ENCODE results near the gene CMIP. TPM values are rescaled to one million over a fixed set of nuclear protein-coding genes. Genes with fewer than 3 reads are reported as not detected.
"Not testable (repeated sequence)": the region's sequence is repeated elsewhere in the genome, so short reads cannot be mapped to it uniquely, and the experiment has no call there.

The CMIP gene
- total RNA-seq, 1 experiment from 2014 or later: 25.7 TPM

DNA sequence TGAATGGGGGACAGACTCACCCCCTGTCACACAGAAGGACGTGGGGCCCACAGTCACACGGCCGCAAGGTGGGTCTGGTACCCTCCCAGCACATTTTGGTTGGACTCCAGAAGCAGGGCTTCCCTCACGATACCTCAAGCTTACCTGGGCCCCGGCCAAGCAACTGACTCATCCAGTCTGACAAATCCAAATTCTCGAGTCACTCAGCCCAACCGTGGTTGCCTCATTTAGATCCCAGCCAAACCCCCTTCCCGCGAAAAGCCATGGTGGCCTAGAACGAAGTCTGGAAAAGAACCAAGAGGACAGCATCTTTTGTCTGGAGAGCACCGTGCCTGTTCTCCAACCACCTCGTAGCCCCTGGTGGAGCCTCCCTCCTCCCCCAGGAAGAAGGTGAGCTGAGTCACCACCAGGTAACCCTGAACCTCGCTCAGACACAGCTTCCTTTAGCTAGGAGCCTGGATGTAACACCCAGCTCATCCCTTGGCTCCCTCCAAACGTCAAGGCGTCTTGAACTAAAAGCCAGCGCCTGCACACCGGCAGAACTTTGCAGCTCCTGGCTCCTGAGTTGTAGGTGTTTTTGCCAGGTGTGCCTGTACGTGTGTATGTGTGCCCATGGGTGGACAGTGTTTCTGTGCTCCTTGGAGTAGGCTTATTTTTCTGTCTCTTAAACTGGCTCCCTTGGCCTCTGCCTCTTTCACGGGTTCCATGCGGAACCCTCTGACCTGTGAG lies 78.9 kb downstream of the CMIP start:
- Histone ChIP-seq H3K27ac (ENCODE audit: low read length) (peak overlapping the region; percentile 88), H4K20me1 (ENCODE audit: low read length) (no peaks in the 10 kb centered on the region), H3K4me3 (ENCODE audit: low read length) (peak overlapping the region; percentile 33; the same call in 1 of the 2 replicates), H3K4me2 (ENCODE audit: low read length) (peak overlapping the region; percentile 58), H3K9me2 (replicated peaks; ENCODE audit: low read length) (no peaks in the 10 kb centered on the region), H3K9ac (ENCODE audit: low read length) (peak overlapping the region; percentile 50), H3K9me3 (ENCODE audit: low read length) (no peaks in the 10 kb centered on the region), H3F3A (ENCODE audit: low read length, unreplicated experiment) (no peaks in the 10 kb centered on the region), H2AFZ (ENCODE audit: low read length) (no peak overlapping the region), H3K36me3 (ENCODE audit: low read depth, low read length) (peaks cover 20% of the 10 kb centered on the region), H3K27me3 (ENCODE audit: low read length) (no peaks in the 10 kb centered on the region), H3K79me2 (ENCODE audit: low read length) (peaks cover 100% of the 10 kb centered on the region), H3K4me1 (ENCODE audit: insufficient read depth, low read length) (peaks cover 65% of the 10 kb centered on the region)
- peak; percentile 71 for ATAC-seq
- TF ChIP-seq EZH2 (IDR thresholded peaks at IDR 0.05; ENCODE audit: low read length, unreplicated experiment) (no peak), EZH2phosphoT487 (IDR thresholded peaks at IDR 0.05; ENCODE audit: borderline replicate concordance, low read length) (no peak)
- TF ChIP-seq, protein P1, sequence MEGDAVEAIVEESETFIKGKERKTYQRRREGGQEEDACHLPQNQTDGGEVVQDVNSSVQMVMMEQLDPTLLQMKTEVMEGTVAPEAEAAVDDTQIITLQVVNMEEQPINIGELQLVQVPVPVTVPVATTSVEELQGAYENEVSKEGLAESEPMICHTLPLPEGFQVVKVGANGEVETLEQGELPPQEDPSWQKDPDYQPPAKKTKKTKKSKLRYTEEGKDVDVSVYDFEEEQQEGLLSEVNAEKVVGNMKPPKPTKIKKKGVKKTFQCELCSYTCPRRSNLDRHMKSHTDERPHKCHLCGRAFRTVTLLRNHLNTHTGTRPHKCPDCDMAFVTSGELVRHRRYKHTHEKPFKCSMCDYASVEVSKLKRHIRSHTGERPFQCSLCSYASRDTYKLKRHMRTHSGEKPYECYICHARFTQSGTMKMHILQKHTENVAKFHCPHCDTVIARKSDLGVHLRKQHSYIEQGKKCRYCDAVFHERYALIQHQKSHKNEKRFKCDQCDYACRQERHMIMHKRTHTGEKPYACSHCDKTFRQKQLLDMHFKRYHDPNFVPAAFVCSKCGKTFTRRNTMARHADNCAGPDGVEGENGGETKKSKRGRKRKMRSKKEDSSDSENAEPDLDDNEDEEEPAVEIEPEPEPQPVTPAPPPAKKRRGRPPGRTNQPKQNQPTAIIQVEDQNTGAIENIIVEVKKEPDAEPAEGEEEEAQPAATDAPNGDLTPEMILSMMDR (conservative IDR thresholded peaks at IDR 0.05; ENCODE audit: low read depth, low read length): no peak
- intact Hi-C loops (cut with micrococcal nuclease): no loop called here
- DNase-seq: peak; percentile 96
- no TSS peak for BruUV-seq (replicated peaks)
- POLR2A ChIA-PET (ENCODE audit: unreplicated experiment): no interaction called here
- CTCF ChIA-PET: interaction anchor here (0.8 kb wide), 1 partner anchor 70 kb away, joined by 3 read pairs; no protein-coding TSS in a partner anchor

DNA sequence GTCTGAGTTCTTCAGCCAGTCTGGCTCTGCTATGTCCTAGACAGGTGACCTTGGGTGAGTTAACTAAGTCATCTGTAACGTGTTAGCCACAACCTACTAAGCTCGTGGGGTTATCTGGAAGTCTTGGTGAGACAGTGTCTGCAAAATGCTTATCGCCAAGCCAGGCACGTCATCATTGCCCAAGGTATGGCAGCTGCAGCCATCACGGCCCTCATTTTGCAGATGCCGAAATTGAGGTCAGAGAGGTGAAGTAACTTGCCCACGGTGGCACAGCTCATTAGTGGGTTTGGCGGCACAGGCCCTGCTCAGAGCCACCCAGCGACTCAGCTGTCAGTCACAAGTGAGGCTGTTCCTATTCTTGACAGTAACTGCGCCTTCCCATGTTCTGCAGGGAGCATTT lies 79.8 kb downstream of the CMIP start:
- no TSS peak for BruUV-seq (replicated peaks)
- Histone ChIP-seq H3K4me1 (ENCODE audit: insufficient read depth, low read length) (peaks cover 60% of the 10 kb centered on the region), H3K4me2 (ENCODE audit: low read length) (peak overlapping the region; percentile 58), H3K4me3 (ENCODE audit: low read length) (peak overlapping the region; percentile 33; the same call in 1 of the 2 replicates), H2AFZ (ENCODE audit: low read length) (no peak overlapping the region), H3K36me3 (ENCODE audit: low read depth, low read length) (peaks cover 20% of the 10 kb centered on the region), H3F3A (ENCODE audit: low read length, unreplicated experiment) (no peaks in the 10 kb centered on the region), H3K9me2 (replicated peaks; ENCODE audit: low read length) (no peaks in the 10 kb centered on the region), H3K27me3 (ENCODE audit: low read length) (no peaks in the 10 kb centered on the region), H4K20me1 (ENCODE audit: low read length) (no peaks in the 10 kb centered on the region), H3K79me2 (ENCODE audit: low read length) (peaks cover 100% of the 10 kb centered on the region), H3K9ac (ENCODE audit: low read length) (peak overlapping the region; percentile 50; the same call in 1 of the 2 replicates), H3K9me3 (ENCODE audit: low read length) (no peaks in the 10 kb centered on the region), H3K27ac (ENCODE audit: low read length) (peak overlapping the region; percentile 88)
- DNase-seq (no peak), ATAC-seq (no peak)
- intact Hi-C loops (cut with micrococcal nuclease): no loop called here
- ChIA-PET POLR2A (ENCODE audit: unreplicated experiment) (no interaction called here), CTCF (no interaction called here)
- TF ChIP-seq, protein P1 (conservative IDR thresholded peaks at IDR 0.05; ENCODE audit: low read depth, low read length): no peak
- TF ChIP-seq EZH2phosphoT487 (IDR thresholded peaks at IDR 0.05; ENCODE audit: borderline replicate concordance, low read length) (no peak), EZH2 (IDR thresholded peaks at IDR 0.05; ENCODE audit: low read length, unreplicated experiment) (no peak)

DNA sequence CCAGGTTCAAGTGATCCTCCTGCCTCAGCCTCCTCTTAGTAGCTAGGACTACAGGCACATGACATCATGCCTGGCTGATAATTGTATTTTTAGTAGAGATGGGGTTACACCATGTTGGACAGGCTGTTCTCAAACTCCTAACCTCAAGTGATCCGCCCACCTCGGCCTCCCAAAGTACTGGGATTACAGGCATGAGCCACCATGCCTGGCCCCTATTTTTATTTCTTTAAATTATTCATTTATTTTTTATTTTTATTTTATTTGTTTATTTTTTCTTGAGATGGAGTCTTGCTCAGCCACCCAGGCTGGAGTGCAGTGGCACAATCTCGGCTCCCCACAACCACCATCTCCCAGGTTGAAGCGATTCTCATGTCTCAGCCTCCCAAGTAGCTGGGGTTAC lies 80.3 kb downstream of the CMIP start:
- Histone ChIP-seq H3K79me2 (ENCODE audit: low read length) (peaks cover 100% of the 10 kb centered on the region), H3K4me1 (ENCODE audit: insufficient read depth, low read length) (peaks cover 55% of the 10 kb centered on the region)
- CTCF ChIA-PET: not testable (repeated sequence)

More for the DNA sequence above, 80.3 kb downstream of the CMIP start:
- H3K4me2 ChIP-seq (ENCODE audit: low read length); H3K27ac ChIP-seq (ENCODE audit: low read length); H2AFZ ChIP-seq (ENCODE audit: low read length); H3K9me3 ChIP-seq (ENCODE audit: low read length); H4K20me1 ChIP-seq (ENCODE audit: low read length); H3K9me2 ChIP-seq (replicated peaks; ENCODE audit: low read length); H3K9ac ChIP-seq (ENCODE audit: low read length); intact Hi-C loops (cut with micrococcal nuclease); BruUV-seq (replicated peaks); H3K4me3 ChIP-seq (ENCODE audit: low read length); H3K27me3 ChIP-seq (ENCODE audit: low read length); ATAC-seq; H3F3A ChIP-seq (ENCODE audit: low read length, unreplicated experiment); DNase-seq; POLR2A ChIA-PET (ENCODE audit: unreplicated experiment): not testable (repeated sequence)
- H3K36me3 ChIP-seq (ENCODE audit: low read depth, low read length): peaks cover 20% of the 10 kb centered on the region
